CD4-positive, CD25-positive, alpha-beta regulatory T cell (primary cell): ENCODE results near the gene PPP1R9A. TPM values are rescaled to one million over a fixed set of nuclear protein-coding genes. Genes with fewer than 3 reads are reported as not detected.

ENCODE experiments used
- ATAC-seq, 2 donors: fragments of 150-1000 bp; cut with Tn5 transposase; one replicate each; pipeline ENCODE4 v1.10.0; 2021; ENCODE audit warnings: low read depth in 2 of 2, moderate number of reproducible peaks in 2 of 2, moderate library complexity in 1 of 2
- DNase-seq, 3 donors: peaks; one replicate each; pipeline versions ENCODE4 v3.0.0 to v3.0.0-alpha.2; 2012 to 2022; ENCODE audit warnings: mixed read lengths in 1 of 3
- H3K27ac ChIP-seq: one replicate; pipeline ENCODE4 v1.7.0; 2013; ENCODE audit warnings: mild to moderate bottlenecking, low read length; ENCODE audit not compliant: insufficient read depth, poor library complexity, severe bottlenecking
- H3K27me3 ChIP-seq: one replicate; pipeline ENCODE4 v1.7.0; 2013; ENCODE audit warnings: low read length; ENCODE audit not compliant: control insufficient read depth, insufficient read depth
- H3K36me3 ChIP-seq: one replicate; pipeline ENCODE4 v1.7.0; 2013; ENCODE audit warnings: mild to moderate bottlenecking, low read length, moderate library complexity; ENCODE audit not compliant: control insufficient read depth, insufficient read depth
- H3K4me1 ChIP-seq: 2 replicates; pipeline ENCODE4 v1.7.0; 2013; ENCODE audit warnings: mild to moderate bottlenecking, low read length; ENCODE audit not compliant: insufficient read depth, control insufficient read depth, poor library complexity, severe bottlenecking
- H3K4me3 ChIP-seq: one replicate; pipeline ENCODE4 v1.7.0; 2013; ENCODE audit warnings: low read depth, mild to moderate bottlenecking, low read length, moderate library complexity
- H3K9me3 ChIP-seq, 2 experiments: 1 replicate in 1 of 2; 2 replicates in 1 of 2; pipeline ENCODE4 v1.7.0; 2013; ENCODE audit warnings: low read length in 2 of 2, mild to moderate bottlenecking in 1 of 2, moderate library complexity in 1 of 2; ENCODE audit not compliant: control insufficient read depth in 2 of 2
- H3K27ac Mint-ChIP-seq, 3 donors: one replicate each; pipeline ENCODE4 v1.8.0; 2020 to 2022; ENCODE audit warnings: mild to moderate bottlenecking in 3 of 3, mixed read lengths in 3 of 3, moderate library complexity in 2 of 3
- H3K27me3 Mint-ChIP-seq: one replicate; pipeline ENCODE4 v1.8.0; 2022; ENCODE audit warnings: mild to moderate bottlenecking, mixed read lengths
- H3K36me3 Mint-ChIP-seq: one replicate; pipeline ENCODE4 v1.8.0; 2020; ENCODE audit warnings: mixed read lengths
- H3K4me1 Mint-ChIP-seq, 4 donors: one replicate each; pipeline ENCODE4 v1.8.0; 2020 to 2022; ENCODE audit warnings: mixed read lengths in 4 of 4, mild to moderate bottlenecking in 1 of 4
- H3K4me3 Mint-ChIP-seq, 4 donors: one replicate each; pipeline ENCODE4 v1.8.0; 2020 to 2022; ENCODE audit warnings: mild to moderate bottlenecking in 4 of 4, mixed read lengths in 4 of 4, moderate library complexity in 3 of 4
- H3K9me3 Mint-ChIP-seq, 7 donors: one replicate each; pipeline ENCODE4 v1.8.0; 2020 to 2022; ENCODE audit warnings: mixed read lengths in 7 of 7, mild to moderate bottlenecking in 3 of 7, moderate library complexity in 2 of 7
- polyA plus RNA-seq, 4 donors: library from polyadenylated mRNA; unstranded; fragments of 300-500 nt; fragmentation: Illumina TruSeq; gene quantifications; one replicate each; pipeline ENCODE4 v1.2.3, GENCODE V29; 2021
- total RNA-seq: library from RNA; stranded (reverse); gene quantifications from one replicate; pipeline ENCODE4 v1.2.3, GENCODE V29; 2022

PPP1R9A gene
- total and polyA plus RNA-seq, 5 donors from 2014 or later, result not detected

DNA sequence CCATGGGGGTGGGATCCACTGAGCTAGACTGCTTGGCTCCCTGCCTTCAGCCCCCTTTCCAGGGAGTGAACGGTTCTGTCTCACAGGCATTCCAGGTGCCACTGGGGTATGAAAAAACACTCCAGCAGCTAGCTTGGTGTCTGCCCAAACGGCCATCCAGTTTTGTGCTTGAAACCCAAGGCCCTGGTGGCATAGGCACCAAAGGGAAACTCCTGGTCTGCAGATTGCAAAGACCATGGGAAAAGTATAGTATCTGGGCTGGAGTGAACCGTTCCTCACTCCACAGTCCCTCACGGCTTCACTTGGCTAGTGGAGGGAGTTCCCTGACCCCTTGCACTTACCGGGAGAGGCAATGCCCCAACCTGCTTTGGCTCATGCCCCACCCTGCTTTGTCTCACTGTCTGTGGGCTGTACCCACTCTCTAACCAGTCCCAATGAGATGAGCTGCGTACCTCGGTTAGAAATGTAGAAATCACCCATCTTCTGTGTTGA lies 62.7 kb downstream of the PPP1R9A start:
- H3K9me3 Mint-ChIP-seq, result peaks cover 1 to 16% (median 8%) of the 10 kb centered on the region in 7 donors
- no peaks in the 10 kb centered on the region for H3K4me1 ChIP-seq
- no peaks in the 10 kb centered on the region for H3K36me3 ChIP-seq
- no peak overlapping the region for H3K4me3 Mint-ChIP-seq
- no peak for DNase-seq
- H3K27me3 ChIP-seq, result no peaks in the 10 kb centered on the region
- no peak for ATAC-seq
- no peak overlapping the region for H3K27ac ChIP-seq
- H3K9me3 ChIP-seq, result no peaks in the 10 kb centered on the region
- H3K36me3 Mint-ChIP-seq, result no peaks in the 10 kb centered on the region
- H3K4me1 Mint-ChIP-seq, result no peaks in the 10 kb centered on the region
- no peak overlapping the region for H3K27ac Mint-ChIP-seq
- H3K27me3 Mint-ChIP-seq, result no peaks in the 10 kb centered on the region
- H3K4me3 ChIP-seq, result no peak overlapping the region

- H3K4me3 ChIP-seq, result no peak overlapping the region
- Mint-ChIP-seq H3K4me3 (no peak overlapping the region), H3K4me1 (no peaks in the 10 kb centered on the region), H3K36me3 (no peaks in the 10 kb centered on the region), H3K9me3 (peaks cover 1 to 14% (median 6%) of the 10 kb centered on the region in 7 donors), H3K27ac (no peak overlapping the region), H3K27me3 (no peaks in the 10 kb centered on the region)
- no peaks in the 10 kb centered on the region for H3K27me3 ChIP-seq
- DNase-seq (no peak), ATAC-seq (no peak)
- H3K36me3 ChIP-seq, result no peaks in the 10 kb centered on the region
- no peaks in the 10 kb centered on the region for H3K4me1 ChIP-seq
- no peak overlapping the region for H3K27ac ChIP-seq
- no peaks in the 10 kb centered on the region for H3K9me3 ChIP-seq
Measured at GRCh38 chr7:94971051-94971867, 63.9 kb downstream of the PPP1R9A start.

DNA sequence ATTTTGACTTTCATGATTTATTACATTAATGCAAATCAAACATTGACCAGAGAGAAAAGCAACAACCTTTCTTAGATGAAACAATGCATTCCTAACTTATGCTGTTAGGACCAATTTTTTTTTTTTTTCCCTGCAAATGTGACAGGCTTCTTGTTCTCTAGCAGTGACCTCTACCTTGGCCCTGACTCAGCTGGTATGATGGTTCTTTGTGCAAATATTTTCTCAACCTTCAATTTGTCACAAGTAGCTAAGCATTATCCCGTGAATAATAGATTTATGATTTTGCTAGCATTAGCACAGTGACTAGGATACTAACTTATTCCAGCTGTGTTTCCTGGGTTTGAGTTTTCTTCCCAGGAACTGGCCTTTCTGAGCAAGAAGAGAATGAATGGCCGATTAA lies 64.9 kb downstream of the PPP1R9A start:
- Mint-ChIP-seq H3K4me3 (no peak overlapping the region), H3K27ac (no peak overlapping the region), H3K27me3 (no peaks in the 10 kb centered on the region), H3K4me1 (peaks cover 0 to 3% (median 0%) of the 10 kb centered on the region in 4 donors), H3K36me3 (no peaks in the 10 kb centered on the region), H3K9me3 (peaks cover 1 to 10% (median 6%) of the 10 kb centered on the region in 7 donors)
- Histone ChIP-seq H3K27me3 (no peaks in the 10 kb centered on the region), H3K36me3 (no peaks in the 10 kb centered on the region), H3K9me3 (no peaks in the 10 kb centered on the region), H3K4me3 (no peak overlapping the region), H3K4me1 (no peaks in the 10 kb centered on the region), H3K27ac (no peak overlapping the region)
- no peak for ATAC-seq
- no peak for DNase-seq

GRCh38 chr7:94973844-94974243 lies 66.5 kb downstream of the PPP1R9A start:
- no peak overlapping the region for H3K4me3 Mint-ChIP-seq

GRCh38 chr7:94974423-94974822 lies 67.0 kb downstream of the PPP1R9A start:
- H3K4me1 ChIP-seq, result no peaks in the 10 kb centered on the region
- H3K27me3 Mint-ChIP-seq, result no peaks in the 10 kb centered on the region
- peaks cover 0 to 4% (median 0%) of the 10 kb centered on the region in 4 donors for H3K4me1 Mint-ChIP-seq
- H3K4me3 Mint-ChIP-seq, result no peak overlapping the region
- H3K27me3 ChIP-seq, result no peaks in the 10 kb centered on the region
- DNase-seq (no peak), ATAC-seq (no peak)
- no peak overlapping the region for H3K27ac Mint-ChIP-seq
- H3K27ac ChIP-seq, result no peak overlapping the region
- H3K9me3 ChIP-seq, result no peaks in the 10 kb centered on the region
- H3K36me3 Mint-ChIP-seq, result no peaks in the 10 kb centered on the region
- no peak overlapping the region for H3K4me3 ChIP-seq
- H3K9me3 Mint-ChIP-seq, result peaks cover 0 to 6% (median 3%) of the 10 kb centered on the region in 7 donors
- no peaks in the 10 kb centered on the region for H3K36me3 ChIP-seq

More at GRCh38 chr7:94973844-94974243, 66.5 kb downstream of the PPP1R9A start:
- Mint-ChIP-seq H3K4me1 (peaks cover 0 to 4% (median 0%) of the 10 kb centered on the region in 4 donors), H3K27me3 (no peaks in the 10 kb centered on the region), H3K36me3 (no peaks in the 10 kb centered on the region), H3K27ac (no peak overlapping the region), H3K9me3 (peaks cover 0 to 8% (median 3%) of the 10 kb centered on the region in 7 donors)
- H3K4me1 ChIP-seq, result no peaks in the 10 kb centered on the region
- ATAC-seq, result no peak
- no peak overlapping the region for H3K27ac ChIP-seq
- no peaks in the 10 kb centered on the region for H3K36me3 ChIP-seq
- H3K4me3 ChIP-seq, result no peak overlapping the region
- H3K9me3 ChIP-seq, result no peaks in the 10 kb centered on the region
- no peak for DNase-seq
- H3K27me3 ChIP-seq, result no peaks in the 10 kb centered on the region

DNA sequence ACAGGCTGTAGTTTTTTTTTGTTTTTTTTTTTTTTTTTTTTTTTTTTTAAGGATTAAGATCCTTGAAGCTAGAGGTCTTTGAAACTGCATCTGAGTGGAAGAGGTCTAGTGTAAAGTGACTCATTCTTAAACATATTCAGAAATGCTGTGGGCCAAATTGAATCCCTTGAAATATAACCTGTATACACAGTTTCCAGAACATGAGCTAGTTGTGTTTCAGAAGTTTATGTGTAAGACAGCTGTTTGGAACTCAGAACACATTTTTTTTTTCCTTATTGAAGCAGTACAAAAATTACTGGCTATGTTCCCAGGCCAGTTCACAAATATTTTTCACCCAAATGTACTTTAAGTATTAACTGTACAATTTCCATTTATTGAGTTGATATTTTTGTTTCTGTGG lies 67.9 kb downstream of the PPP1R9A start:
- Mint-ChIP-seq H3K4me1 (peaks cover 0 to 4% (median 0%) of the 10 kb centered on the region in 4 donors), H3K27me3 (no peaks in the 10 kb centered on the region), H3K4me3 (no peak overlapping the region), H3K27ac (no peak overlapping the region), H3K36me3 (no peaks in the 10 kb centered on the region), H3K9me3 (peaks cover 0 to 6% (median 3%) of the 10 kb centered on the region in 7 donors)
- H3K36me3 ChIP-seq, result no peaks in the 10 kb centered on the region
- no peaks in the 10 kb centered on the region for H3K27me3 ChIP-seq
- H3K4me1 ChIP-seq, result no peaks in the 10 kb centered on the region
- H3K4me3 ChIP-seq, result no peak overlapping the region
- no peak for ATAC-seq
- H3K27ac ChIP-seq, result no peak overlapping the region
- no peak for DNase-seq
- H3K9me3 ChIP-seq, result no peaks in the 10 kb centered on the region

GRCh38 chr7:94980418-94981142 lies 73.2 kb downstream of the PPP1R9A start:
- no peak for DNase-seq
- no peaks in the 10 kb centered on the region for H3K36me3 Mint-ChIP-seq
- no peak overlapping the region for H3K27ac Mint-ChIP-seq
- no peak for ATAC-seq
- Histone ChIP-seq H3K4me3 (no peak overlapping the region), H3K27me3 (no peaks in the 10 kb centered on the region), H3K27ac (no peak overlapping the region), H3K4me1 (no peaks in the 10 kb centered on the region), H3K36me3 (no peaks in the 10 kb centered on the region), H3K9me3 (no peaks in the 10 kb centered on the region)
- H3K4me1 Mint-ChIP-seq, result peaks cover 0 to 4% (median 0%) of the 10 kb centered on the region in 4 donors
- H3K27me3 Mint-ChIP-seq, result no peaks in the 10 kb centered on the region
- peaks cover 0 to 7% (median 1%) of the 10 kb centered on the region in 7 donors for H3K9me3 Mint-ChIP-seq
- no peak overlapping the region for H3K4me3 Mint-ChIP-seq
